Measurements from ENCODE around the gene STARD10.

Gene STARD10

DNA sequence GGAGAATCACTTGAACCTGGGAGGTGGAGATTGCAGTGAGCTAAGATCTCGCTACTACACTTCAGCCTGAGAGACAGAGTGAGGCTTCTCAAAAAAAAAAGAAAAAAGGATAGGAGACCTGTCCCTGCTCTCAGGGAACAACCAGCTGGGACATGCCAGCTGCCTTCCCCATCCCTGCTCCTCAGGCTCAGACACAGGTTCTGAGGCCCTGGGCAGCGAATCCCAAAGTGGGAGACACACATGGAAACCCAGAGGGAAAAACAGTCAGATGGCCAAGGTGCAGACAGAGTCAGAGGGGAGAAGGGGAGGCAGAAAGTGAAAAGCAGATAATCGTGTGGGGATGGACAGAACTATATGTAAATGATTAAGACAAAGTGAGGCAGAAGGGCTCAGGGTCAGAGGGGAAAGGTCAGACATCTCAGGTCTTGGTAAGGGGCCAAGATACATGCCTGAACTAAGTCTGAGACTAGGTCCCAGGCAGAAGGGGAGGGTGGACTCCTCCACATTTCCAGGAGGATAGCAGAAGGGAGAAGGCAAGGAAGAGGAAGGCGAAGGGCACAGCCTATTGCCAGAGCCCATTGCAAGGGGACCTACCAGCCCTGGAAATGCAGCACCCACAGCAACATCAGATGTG lies 14.2 kb downstream of the STARD10 start:
- DNase-seq, result no peak

DNA sequence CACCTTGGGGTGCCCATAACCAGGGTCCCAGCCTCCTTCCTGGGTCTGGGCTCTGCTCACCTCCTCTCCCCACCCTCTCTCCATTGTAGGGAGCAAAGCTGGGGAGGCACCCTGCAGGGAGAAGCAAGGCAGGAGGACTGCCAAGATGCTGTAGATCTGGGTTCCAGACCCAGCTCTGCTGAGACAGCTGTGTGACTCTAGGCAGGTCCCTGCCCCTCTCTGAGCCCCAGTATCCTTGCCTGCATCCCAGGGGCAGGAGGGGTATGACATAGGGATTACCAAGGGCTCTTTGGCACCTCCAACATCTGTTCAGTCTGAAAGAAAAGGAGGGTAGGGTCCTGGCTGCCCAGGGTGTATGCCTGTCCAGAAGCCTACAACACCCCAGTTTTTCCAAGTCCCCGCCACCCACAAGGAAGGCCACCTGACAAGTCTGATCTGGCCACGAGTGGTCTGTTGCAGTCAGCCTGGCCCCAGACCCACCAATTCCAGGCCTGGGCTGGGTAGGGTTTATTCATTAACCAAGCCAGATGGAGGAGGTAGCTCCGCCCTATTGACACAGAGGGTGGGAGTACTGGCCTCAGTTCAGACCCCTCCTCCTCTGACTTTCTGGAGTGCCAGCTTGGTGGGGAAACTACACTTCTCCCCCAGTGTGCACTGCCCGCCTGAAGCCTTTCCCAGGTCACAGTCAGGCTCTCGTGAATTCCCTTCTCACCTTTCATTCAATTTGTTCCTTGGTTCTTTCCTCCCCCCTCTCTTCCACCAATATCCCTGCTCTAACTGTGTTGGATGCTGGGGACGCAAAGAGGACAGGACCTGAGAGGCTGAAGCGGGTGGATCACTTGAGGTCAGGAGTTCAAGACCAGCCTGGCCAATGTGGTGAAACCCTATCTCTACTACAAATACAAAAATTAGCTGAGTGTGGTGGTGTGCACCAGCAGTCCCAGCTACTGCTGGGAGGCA lies 15.0 kb downstream of the STARD10 start:
- no peak for DNase-seq

DNA sequence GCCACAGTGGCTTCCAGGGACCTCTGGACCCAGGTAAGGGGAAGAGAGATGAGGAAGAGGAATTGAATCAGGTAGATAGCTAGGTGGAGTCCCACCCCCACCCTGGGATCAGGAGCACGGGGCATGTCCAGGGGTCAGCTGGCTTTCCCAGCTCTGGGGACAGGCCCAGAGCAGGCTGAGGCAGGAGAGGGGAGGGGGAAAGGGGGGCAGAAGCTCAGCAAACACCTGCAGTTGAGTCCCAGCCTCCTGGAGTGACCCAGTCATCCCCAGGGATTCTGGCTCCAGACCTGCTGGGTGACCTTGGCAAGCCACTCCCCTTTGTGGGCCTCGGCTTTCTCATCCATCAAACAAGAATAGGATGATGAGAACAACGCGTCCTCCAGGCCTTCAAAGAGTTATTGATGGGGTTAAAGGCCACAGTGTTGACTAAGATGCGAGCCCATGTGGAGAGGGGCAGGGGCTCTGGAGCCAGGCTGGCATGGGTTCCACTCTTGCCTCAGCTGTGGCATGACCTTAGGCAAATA lies 16.0 kb downstream of the STARD10 start:
- peak in 2 of 3 experiments; percentile 55 to 78 for DNase-seq

DNA sequence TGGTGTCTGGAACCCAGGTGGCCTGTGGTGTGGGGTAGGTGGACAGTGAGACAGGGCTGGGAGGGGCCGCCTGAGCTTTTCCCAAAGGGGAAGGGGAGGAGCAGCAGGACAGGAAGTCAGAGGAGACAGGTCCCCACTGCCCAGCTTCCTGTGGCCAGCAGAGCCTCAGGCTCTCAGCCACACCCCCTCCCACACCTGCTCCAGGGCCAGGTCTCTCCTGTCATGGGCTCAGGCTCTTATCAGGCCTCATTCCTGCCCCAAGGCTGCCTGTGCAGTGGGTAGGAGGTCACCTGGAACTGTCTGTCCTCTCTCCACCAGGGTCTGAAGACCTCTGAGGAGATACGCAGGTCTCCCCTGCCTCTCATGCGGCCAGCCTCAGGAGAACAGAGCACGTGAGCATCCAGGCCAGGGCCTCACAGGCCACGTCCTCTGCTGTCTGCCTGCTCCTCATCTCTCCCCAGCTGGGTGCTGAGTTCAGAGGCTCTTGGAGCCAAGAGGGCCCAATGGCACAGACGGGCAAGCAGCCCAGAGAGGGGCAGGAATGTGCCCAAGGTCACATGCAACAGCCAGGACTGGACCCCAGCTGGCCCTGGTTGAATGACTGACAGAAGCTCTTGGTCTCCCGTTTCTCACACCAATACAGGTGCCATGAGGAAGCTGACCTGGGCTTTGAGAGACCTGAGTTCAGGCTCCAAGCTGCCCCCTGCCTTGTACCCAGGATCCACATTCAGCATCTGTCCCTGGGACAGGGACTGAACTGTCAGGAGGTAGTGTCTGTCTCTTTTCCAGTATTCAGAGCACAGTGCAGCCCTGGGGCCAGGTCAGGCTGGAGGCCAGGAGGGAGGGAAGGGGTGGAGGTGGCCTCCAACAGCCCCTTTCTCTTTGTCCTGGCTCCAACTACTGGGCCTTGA lies 16.7 kb downstream of the STARD10 start:
- DNase-seq, result no peak

DNA sequence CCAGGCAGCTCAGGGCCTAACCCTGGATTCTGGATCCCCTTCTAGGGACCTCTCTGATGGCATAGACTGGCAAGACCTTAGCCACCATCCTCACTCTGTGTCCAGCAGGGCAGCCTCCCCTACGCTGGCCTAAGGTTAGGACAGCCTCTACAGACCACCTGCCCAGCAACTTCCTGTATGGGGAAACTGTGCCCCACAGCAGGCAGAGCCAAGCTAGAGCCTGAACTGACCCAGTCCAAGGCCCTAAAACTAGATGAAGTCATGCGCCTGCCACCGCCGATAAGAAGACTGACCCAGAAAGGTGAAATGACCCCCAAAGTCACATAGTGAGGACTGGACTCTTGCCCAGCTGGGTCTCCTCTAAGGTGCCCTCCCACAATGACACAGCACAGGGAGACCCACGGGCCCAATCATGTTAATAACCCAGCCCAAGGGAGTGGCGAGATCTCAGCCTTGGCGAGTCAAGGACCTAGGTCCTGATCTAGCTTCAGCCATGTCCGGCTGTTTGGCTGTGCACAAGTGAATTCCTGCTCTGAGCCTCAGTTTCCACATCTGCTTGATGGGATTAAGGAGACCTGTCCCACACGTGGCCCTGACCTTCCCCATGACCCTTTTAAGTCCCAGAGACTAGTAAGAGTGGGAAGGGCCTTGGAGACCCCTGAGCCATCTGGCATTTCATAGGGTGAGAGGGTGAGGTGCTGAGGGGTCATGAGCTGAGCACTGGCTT lies 17.6 kb downstream of the STARD10 start:
- no peak for DNase-seq

DNA sequence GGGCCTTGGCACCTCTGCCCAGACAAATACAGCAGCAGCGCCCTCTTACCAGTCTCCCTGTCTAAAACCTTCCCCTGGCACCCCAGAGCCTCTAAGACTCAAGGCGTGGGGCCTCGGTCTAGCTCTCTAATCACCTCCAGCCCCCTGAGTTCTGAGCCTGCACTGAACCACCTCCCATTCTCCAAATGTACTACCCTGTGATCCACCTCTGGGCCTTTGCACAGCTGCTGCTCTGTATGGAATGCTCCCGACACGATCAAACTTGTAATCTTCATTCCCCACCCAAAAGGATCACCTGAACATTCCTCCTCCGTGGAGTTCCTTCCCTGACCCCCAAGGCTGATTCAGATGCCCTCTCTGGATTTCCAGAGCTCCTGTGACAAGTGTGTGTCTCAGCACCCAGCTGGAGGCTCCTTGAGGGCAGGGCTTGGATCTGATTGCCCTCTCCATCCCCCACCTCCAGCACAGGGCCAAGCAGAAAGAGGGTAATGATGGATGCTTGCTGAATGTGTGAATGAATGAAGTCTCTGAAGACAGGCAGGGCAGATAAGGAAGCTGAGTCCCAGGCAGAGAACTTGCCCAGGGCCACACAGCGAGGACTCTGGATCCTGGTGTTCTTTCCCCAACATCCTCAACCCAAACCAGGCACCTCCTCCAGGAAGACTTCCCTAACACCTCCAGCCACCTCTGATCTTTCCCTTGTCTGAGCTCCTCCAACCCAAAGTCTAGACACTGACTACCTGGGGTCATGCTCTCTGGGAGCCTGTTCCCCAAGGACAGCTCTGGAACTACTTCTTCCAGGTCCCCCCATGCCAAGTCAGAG lies 18.3 kb downstream of the STARD10 start:
- no peak for DNase-seq

DNA sequence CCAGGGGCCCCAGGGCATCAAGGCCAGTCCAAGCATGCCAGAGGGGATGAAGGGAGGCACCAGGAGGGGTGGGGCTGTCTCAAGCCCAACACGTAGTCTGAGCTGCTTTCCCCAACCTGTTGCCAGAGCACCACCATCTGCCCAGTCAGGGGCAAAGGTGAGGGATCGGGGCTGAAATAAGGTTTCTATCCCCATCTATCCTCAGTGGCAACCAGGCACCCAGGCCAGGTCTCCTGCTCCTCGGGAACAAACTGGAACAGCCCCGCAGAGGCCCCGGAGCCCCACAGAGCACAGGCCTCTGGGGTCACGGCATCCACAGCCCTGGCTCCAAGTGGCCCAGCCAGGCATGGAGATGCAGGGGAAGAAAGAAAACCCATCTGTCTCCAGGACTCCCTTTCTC lies 19.3 kb downstream of the STARD10 start:
- DNase-seq, result no peak

DNA sequence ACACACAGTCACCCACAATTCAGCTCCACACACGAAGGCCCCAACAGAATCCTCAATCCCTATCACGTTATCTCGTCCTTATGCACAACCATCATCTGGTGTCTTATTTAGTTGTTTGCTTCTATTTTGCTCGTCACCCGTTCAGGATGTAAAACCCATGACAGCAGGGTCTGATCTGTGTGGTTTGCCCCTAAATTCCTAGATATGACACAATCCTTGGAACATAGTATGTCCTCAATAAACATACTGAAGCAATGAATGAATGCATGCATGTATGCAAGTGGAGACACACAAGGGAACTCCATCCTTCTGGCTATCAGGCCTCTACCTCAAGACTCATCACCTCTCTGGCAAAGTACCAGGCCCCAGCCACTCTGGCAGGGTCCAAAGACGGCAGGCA lies 20.2 kb downstream of the STARD10 start:
- no peak for DNase-seq

DNA sequence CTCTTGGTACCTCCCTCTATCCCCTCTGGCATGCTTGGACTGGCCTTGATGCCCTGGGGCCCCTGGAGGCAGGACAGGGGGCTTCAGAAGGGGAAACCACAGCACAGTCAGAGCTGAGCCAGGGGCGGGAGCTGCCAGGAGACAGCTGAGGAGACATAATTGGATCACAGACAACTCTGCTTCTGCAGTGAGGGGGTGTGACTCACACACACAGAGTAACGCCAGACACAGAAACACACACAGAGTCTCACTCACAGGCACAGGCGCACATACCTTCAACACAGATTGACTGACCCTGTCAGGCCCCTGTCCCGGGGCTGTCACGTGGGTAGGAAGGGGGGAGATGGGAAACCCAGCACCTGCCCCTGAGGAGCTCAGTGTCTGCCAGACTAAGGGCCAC lies 20.6 kb downstream of the STARD10 start:
- DNase-seq, result no peak

DNA sequence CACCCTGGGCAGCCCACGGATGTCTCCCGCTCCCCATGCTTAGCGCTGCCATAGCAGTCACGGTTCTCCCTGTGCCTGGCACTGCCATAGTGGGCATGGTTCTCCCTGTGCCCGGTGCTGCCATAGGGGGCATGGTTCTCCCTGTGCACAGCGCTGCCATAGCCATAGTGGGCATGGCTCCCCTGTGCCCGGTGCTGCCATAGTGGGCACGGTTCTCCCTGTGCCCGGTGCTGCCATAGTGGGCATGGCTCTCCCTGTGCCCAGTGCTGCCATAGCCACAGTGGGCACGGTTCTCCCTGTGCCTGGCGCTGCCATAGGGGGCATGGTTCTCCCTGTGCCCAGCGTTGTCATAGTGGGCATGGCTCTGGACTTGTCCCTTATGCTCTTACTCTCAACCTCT lies 21.8 kb downstream of the STARD10 start:
- no peak for DNase-seq

DNA sequence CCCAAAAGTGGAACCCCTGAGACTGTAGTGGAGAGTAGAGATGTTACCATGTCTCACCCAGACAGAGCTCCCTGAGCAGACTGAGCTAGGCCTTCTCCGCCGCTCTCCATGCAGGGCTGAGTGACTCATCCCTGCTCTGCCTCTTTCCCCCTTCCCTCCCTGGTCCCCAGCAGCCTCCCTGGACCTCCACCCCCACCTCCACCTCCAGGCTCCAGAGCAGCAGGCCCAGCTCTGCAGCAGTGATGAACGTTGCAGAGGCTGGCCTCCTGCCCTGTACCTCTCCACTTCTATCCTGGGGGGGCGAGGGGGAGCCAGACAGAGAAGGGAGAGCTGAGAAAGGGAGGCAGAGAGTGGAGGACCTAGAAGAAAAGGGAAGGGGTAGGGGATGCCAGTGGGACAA lies 22.3 kb downstream of the STARD10 start:
- DNase-seq, result no peak

DNA sequence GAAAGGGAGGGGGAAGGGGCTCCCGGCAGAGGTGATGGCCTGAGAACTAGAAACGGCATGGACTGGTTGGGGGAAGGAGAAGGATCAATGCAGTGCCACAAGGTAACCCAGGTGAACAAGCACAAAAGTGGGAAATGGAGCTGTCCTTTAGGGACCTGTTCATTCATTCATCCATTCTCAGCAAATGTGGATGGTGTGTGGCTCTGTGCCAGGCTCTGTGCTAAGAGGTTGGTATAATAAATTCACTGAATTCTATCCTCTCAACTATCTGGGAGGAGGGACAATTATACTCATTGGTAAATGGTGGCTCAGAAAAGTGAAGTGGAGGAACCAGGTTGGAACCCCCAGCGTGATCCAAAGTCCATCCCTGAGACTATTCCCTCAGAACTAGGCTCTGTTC lies 23.0 kb downstream of the STARD10 start:
- no peak for DNase-seq

DNA sequence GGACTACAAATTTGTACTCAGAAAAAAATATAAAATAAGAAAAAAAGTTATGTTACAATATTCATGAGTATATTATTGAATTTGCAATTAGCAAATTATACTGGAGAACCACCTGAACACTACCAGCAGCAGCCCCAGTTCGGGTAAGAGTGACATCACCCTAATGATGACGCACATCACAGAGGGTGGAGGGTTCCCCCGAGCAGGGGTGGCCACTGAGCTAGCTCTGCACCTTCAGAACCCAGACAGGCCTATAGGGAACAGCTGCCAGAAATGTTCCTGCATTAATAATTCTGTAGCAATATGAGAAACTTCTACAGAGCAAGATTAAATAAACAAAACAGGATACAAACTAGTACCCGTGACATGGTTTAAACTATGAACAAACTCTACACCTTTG lies 24.2 kb downstream of the STARD10 start:
- DNase-seq, result no peak

DNA sequence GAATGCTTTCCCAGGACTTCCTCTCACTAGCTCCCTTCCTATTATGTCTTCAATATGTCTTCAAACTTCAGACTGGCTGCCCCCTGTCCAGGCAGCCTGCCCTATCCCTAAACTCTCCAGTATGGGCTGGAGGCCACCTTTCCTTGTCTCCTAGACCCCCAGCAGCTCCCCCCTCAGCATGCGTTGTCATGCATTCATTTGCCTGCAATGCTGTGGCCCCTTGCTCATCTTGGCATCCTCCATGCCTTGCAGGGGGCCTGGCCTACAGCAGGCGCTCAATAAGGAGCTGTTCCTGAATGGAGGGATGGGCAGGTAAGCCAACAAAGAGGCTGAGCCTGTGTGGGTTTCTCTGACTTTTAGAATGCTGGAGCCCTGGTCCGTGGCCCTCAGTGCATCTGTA lies 25.3 kb downstream of the STARD10 start:
- no peak for DNase-seq

DNA sequence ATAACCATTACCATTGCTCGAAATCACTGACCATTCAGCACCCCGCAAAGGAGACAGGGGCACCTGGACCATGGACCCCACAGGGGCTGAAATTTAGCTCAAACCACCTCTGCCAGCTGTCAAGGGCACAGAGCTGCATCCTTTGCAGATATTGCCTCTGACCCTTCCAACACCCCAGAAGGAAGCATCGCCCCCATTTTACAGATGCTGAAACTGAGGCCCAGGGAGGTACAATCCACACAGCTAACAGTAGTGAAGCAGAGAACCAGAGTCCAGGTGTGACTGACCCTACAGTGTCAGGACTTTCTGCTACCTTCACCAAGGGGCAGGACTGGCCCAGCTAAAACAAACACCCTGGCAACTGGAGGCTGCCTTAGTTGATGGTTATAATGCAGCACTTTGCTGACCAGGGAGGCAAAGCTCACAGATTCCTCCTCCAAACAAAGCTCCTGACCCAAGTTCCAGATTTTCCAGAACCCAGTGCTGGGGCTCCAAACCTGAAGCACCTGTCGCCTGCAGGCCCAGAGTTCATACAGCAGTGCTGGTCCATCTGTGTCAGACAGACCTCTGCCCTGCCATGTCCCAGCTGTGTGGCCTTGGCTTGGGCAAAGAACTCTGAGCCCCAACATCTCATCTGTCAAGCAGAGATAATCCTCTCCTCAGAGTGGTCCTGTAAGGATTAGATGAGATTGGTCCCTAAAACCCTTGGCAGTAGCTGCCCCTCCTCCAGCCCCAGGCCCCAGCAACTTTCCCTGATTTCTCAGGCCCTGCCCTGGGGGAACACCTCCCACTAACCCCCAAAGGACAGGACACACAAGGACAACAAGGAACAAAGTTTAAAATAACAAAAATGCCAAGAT lies 26.4 kb downstream of the STARD10 start:
- no peak for DNase-seq

DNA sequence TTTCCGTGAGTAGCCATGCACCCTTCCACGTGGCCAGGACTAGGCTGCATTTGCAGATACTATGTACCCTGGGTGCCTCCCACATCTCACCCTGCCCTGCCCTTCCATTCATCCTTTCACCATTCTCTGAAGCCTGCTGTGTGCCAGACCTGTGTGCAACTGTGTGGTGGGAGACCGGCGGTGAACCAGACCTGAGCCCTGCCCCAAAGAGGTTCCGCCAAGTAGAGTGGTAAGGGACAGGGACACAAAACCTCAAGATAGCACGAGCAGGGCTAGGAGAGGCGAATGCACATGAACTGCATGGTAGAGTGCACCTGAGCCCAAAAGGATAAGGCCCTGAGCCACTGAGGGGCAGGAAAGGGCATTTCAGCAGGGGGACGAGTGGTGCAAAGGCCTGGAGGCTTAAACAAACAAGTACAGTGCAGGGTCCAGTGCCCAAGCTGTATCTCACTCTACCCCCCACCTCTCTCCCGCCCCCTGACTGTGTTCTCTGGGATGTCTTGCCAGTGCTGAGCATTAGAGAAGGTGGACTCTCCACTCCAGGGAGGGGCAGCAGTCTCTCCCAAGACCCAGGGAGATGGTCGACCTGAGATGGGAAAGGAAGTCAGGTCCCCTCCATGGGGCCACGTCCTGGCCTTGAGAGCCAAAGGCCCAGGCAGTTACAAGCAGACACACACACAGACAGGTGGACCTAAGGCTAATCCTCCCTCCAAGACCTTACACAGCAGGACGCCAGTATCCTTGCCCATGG lies 27.5 kb downstream of the STARD10 start:
- no peak for DNase-seq

DNA sequence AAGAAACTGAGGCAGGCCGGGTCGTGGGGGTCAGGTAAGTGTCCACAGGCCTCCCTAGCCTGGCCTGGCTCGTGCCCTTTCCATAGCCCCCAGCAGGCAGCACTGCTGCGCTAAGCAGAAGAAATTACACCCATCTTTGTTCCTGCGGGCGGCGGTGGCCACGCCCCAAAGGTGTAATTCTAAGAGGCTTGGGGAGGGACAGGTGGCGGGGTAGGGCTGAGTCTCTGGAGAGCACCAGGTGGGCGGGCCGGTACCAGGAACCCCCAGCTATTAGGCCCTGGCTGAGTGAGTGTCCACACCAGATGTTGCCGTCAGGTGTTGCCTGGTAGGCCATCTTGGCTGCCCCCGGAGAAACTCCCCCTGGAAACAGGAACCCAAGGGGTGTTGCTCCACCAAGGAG lies 29.3 kb downstream of the STARD10 start:
- peak; percentile 92 to 96 (median 94) for DNase-seq

DNA sequence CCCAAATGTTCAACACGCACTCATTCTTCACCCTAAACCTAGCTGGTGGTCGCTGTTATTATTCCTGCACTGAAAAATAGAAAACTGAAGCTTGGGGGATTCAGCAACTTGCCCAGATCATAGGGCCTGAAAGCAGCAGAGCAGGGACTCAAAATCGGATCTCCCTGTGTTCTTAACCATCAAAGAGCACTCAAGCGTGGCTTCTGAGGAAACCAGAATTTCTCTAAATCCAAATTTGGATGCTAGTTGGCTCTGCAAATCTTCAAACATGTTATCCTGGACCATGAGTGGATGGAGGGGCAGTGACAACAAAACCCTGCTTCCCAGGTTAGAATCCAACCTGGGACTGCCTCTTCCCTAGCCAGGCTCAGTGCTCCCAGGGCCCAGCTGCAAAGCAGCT lies 30.0 kb downstream of the STARD10 start:
- DNase-seq, result no peak

DNA sequence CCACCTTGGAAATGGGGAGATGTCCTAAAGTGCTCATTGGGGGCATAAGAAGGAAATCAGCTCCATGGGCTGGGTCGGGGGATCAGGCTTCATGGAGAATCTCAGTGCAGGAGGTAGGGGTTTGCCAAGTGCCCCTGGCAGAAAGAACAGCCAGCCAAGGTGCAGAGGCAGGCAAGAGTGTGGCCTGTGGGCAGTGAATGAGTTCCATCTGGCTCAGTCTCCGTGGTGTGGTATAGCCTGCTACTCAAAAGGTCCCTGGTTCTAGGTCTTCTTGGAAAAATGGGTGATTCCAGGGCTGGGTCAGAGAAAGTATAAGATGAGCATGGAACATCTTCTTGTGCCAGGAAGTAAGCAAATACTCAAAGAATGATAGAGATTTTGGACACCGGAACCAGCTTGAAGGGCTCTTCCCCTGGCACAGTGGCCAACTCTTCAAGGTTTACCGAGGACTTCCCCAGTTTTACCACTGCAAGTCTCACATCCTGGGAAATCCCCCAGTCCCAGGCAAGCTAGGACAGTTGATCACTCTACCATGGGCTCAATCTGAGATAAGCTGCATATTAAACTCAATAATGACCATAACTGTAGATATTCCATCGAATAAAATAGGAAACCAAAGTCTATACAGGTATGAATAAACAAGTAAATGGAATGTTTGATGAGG lies 31.1 kb downstream of the STARD10 start:
- no peak for DNase-seq

Measured in NCI-H1417 (cell line).